Gastroesophageal sphincter (tissue), 3 donors: ENCODE measurements around the gene PRDM15.

Experiments
- POLR2AphosphoS5 ChIP-seq: sonication (generic); formaldehyde crosslinking; IDR thresholded peaks from one replicate; pipeline ENCODE4 v1.6.1; 2017; ENCODE audit warnings: antibody characterized with exemption
- TF ChIP-seq, protein P1 (sequence below), 4 experiments: fragments of 200-600 bp in 2 of 4; fragments of 450-650 bp in 2 of 4; sonication (generic) in 1 of 4; IDR thresholded peaks; one replicate each; pipeline ENCODE4 v1.5.1; 2017 to 2019; ENCODE audit warnings: antibody characterized with exemption in 4 of 4, mild to moderate bottlenecking in 2 of 4, moderate library complexity in 2 of 4

DNA sequence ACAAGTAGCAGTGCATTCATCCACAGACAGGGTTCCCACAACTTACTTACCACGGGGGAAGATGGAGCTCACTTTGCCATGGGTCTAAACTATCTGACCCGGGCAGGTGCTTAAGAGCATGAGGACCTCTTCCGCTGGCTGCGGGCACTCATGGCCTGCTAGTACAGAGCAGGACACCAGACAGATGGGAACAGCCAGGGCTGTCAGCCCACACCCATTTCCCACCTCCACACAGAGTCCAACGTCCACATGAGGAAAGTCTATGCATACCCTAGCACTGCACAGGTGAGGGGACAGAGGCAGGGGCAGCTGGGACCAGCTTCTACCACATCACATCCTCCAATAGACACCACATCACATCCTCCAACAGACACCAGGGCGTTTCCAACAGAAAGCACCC lies 35.8 kb upstream of the PRDM15 start:
- TF ChIP-seq, protein P1, sequence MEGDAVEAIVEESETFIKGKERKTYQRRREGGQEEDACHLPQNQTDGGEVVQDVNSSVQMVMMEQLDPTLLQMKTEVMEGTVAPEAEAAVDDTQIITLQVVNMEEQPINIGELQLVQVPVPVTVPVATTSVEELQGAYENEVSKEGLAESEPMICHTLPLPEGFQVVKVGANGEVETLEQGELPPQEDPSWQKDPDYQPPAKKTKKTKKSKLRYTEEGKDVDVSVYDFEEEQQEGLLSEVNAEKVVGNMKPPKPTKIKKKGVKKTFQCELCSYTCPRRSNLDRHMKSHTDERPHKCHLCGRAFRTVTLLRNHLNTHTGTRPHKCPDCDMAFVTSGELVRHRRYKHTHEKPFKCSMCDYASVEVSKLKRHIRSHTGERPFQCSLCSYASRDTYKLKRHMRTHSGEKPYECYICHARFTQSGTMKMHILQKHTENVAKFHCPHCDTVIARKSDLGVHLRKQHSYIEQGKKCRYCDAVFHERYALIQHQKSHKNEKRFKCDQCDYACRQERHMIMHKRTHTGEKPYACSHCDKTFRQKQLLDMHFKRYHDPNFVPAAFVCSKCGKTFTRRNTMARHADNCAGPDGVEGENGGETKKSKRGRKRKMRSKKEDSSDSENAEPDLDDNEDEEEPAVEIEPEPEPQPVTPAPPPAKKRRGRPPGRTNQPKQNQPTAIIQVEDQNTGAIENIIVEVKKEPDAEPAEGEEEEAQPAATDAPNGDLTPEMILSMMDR (IDR thresholded peaks at IDR 0.05) = no peak
- TF ChIP-seq POLR2AphosphoS5 = no peak
